Stimulated activated CD8-positive, alpha-beta memory T cell treated with anti-CD3 and anti-CD28 coated beads, Interleukin-15, amount 100 ng/mL, for 24 hours (primary cell): ENCODE data around the gene ZBTB7C.

Experiments used
- DNase-seq: peaks from one replicate; pipeline ENCODE4 v3.0.0-alpha.2; 2020; ENCODE audit warnings: low read depth

ZBTB7C gene

GRCh38 chr18:48418539-48419276, 9.5 kb upstream of the ZBTB7C start:
- no peak for DNase-seq

- DNase-seq: no peak
These were observed 8.8 kb upstream of the ZBTB7C start for GRCh38 chr18:48417985-48418384.

- DNase-seq: no peak
These were observed 4.2 kb upstream of the ZBTB7C start for GRCh38 chr18:48413342-48413741.

- DNase-seq: no peak
These were observed 3.3 kb upstream of the ZBTB7C start for GRCh38 chr18:48412339-48412929.

DNA sequence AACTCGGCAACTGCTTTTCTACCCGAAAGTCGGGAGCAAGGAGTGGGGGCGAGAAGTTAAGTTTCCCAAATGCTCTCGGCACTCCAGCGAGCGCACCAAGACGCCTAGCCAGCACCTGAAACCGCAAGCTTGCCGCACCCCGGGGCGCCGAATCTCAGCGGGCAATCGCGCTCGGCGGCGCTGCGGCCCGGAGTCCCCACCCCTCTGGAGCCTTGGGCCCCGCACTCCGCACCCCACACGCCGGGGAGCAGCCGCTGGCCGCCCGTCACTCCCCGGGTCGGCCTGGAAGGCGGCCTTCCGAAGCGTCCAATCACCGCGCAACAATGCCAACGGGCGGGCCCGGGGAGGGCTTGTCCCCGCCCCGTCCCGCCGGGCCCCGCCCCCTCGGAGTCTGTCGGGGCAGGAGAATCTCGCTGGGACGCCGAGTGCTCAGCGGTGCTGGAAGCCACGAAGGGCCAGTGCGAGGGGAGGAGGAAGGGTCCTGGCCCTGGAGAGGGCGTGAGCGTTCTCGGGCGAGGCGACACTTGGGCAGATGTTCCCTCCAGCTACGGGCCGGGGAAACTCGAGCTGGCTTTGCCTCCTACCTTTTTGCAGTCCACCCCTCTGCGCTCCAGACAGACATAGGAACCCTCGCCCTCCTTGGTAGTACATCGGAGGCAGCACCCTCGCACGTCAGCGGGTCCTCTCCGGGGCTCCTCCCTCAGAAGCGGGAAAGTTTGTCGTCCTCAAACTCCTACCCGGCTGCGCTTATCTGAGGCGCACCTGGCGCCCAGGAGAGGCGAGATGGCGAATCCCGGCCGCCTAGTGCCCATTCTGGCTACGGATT, 1.1 kb upstream of the ZBTB7C start:
- DNase-seq: peak; percentile 60

DNA sequence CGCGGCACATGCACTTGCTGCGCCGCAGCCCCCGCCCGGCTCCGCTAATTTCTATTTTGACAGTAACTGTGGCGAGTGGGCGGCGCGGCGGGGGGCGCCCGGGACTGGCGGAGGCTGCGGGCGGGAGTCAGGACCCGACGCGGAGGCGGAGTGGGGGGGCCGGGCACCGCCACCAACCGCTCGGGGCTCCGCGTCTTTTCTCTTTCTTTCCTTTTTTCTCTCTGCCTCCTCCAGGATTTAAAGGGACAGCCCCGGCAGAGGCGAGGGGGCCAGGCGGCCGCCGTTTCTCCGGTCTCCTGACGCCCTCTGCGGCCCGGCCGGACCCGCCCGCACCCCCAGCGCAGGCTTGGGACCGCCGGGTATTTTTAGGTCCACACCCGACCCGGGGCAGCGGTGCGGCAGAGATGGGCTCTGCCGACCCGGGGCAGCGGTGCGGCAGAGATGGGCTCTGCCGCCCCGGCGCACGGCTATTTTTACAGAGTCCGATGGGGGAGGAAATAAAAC, 460 bp upstream of the ZBTB7C start:
- DNase-seq: no peak

DNA sequence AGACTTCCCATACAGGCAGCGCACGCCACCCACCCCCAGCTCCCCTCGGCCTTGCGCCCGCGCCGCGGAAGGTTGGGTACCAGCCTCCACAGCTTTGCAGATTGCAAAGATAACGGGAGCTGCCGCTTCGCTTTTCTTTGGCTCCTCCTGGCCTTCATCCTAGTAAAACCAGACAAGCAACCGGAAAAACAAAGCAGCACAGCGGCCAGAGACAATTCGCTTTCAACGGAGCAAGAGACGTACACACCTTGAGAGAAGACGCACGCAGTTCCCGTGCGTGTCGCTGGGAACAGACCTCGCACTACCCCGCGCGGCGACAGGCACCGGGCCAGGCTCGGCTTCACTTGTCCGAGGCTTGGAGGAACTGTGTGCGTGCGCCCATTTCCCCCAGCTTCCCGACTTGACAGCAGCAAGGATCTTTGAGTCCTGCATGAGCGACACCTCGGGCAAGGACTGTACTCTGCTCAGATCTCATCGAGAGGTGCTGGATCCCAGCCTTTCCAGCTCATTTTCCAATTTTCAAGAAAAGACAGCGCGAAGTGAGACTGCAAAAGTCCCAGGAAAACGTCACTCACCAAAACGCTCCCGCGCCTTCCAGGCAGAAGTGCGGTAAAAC, 964 bp downstream of the ZBTB7C start:
- no peak for DNase-seq

DNA sequence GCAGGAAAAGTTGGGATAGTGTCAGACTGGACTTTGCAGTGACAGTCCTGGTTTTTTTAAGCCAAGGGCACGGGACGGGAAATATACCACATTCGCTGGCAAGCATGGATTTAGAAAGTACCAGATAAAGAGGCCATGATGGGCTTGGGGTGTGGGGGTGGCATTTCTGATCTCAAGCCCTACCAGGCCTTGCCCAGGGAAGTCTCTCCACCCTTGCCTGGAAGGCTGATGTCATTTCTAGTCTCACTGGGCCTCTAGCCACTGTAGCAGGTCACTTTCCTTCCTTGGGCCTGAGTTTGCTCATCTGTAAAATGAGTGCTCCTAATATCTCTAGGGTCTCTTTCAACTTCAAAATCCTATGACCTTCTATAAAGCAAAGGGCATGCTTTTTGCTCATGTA, 1.8 kb downstream of the ZBTB7C start:
- no peak for DNase-seq

DNA sequence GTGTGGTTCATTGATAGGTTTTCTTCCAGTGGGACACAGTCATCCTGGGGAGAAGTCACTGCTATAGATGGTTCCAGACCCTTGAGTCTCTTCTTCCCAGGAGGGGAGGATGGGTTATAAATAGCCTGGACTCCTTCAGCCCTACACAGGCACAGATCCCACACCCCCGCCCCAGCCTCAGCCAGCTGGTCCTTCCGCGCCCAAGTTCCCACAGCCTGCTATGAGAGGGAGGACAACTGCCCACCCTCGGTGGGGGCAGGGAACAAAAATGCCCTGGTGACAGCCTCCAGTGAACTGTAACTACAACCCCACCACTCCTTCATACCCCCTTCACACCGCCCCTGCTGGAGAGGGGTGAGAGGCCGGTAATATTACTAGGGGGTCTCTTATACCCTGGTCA, 3.2 kb downstream of the ZBTB7C start:
- no peak for DNase-seq

DNA sequence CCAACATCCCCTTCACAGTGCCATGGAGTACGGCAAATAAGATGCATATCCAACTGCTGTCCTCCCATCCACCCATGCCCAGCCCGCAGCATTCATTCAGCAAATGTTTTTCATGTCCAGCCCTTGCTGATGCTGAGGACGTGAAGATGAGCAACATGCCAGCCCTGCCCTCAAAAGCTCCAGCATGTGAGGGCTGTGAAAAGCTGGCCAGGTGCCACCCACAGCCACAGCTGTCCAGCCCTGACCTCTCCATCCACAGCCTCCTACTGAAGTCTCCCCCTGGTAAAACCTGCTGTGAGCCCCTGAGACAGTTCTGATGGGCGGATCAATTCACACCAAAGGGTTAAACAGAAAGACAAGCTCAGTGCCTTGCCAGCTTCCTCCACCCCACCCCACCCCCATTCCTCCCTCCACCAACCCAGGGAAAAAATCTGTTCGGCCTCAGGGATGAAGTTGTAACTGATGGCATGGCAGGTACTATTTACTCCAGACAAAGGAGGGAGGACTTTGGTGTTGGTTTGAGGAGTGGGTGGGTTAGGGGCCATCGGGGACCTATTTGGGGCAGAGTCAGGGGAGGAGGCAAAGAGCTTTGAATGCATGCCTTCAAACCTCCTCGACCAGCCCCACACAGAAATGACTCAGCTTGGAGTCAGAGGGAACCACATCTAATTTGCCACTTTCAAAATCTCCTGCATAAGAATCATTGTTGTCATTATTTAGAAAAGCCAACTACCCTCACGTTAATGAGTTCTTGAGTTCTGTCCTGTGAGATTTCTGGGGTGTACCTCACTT, 4.3 kb downstream of the ZBTB7C start:
- DNase-seq: no peak

DNA sequence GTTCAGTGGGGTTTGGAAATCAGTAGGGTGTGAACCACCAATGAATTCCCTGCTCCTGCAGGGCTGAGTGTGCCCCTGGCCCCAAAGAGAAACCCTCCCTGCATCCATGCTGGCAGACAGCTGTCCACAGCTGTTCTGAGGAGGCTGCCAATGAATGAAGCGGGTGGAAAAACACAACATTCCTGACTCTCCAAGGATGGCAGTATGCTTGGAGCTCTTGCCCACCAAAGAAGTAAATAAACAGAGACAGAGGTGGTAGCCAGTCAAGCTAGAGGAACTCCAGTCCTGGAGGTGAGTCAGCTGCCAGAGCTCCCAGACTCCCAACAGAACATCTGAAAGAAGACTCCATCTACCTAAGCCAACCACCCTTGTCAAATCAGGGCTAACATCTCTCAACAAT, 6.2 kb downstream of the ZBTB7C start:
- no peak for DNase-seq

- DNase-seq: no peak
These were observed 9.7 kb downstream of the ZBTB7C start for GRCh38 chr18:48399303-48400075.

DNA sequence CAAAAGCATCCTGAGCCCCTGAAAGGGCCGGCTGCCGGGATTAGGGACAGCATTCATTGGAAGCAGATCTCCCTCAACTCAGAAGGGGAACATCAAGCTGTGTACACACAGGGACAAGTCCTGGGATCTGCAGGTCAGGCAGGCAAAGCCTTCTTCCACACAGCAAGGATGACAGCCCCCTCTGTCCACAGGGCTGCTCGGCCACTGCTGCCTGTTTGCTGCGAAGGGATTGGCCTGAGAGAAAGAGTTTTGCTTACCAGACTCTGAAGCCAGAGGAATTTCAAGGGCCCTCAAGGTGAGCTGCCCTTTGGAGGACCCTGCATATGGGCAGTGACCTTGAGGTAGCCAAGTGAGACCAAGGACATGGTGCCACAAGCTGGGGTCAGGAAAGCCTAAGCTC, 11.1 kb downstream of the ZBTB7C start:
- no peak for DNase-seq

DNA sequence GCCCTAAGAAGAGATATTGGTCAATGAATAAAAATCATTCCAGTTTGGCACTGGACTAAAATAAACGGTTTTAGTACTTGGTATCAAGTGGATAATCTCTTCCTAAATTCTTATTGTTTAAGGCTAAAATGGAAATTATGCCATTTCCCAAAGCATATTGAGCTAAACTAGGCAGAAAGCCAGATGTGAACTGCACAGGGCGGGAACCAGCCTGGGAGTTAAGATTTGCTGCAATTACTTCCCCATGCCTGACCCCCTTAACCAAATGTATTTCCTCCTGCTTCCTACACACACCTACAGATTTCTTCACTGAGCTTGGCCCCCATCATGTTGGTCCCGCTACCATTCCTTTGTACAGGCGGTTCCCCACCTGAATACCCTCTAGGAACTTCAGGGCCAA, 12.2 kb downstream of the ZBTB7C start:
- no peak for DNase-seq

- DNase-seq: no peak
These were observed 12.6 kb downstream of the ZBTB7C start for GRCh38 chr18:48396561-48396960.

DNA sequence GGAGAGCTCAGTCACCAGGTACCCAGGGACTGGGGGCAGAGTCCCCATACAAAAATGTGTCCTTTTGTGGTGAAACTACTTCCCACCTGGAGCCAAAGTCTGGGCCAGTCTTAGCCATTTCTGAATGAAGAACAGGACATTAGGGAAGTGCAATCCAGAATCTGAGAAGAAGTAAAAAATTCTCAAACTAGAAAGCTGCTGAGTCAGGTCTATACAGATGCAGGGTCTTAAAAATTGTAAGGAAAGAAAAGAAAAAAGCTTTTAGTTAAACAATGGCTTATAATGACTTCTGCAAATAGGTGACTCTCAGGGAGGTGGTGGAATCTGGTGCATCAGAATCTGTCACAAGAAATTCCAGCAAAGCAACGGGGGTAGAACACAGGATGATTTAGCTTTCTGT, 13.5 kb downstream of the ZBTB7C start:
- DNase-seq: no peak

- no peak for DNase-seq
These were observed 15.0 kb downstream of the ZBTB7C start for GRCh38 chr18:48394176-48394575.

GRCh38 chr18:48393776-48394175, 15.4 kb downstream of the ZBTB7C start:
- DNase-seq: no peak

GRCh38 chr18:48393170-48393569, 16.0 kb downstream of the ZBTB7C start:
- no peak for DNase-seq

DNA sequence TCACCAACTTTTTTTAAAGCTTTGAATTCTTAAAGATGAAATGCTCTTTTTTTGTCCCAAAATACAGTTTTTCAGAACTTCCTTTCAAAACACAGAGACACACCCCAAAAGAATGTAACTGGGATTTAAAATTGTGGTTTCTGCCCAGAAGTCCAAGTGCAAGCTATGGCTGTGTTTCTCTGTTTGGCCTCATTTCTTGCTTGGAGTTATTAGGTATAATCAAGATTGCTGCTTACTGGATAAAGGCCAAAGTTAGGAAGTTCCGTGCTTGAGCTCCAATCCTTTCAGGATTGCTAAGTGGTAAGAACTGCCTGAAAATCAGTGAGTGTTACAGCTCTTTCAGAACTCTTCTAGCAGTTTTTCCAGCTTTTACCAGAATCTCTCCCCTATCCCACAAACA, 16.9 kb downstream of the ZBTB7C start:
- DNase-seq: no peak

- DNase-seq: no peak
These were observed 17.3 kb downstream of the ZBTB7C start for GRCh38 chr18:48391868-48392267.
